A549 treated with RU486 at 1 μM for 4 hours (cell line): ENCODE results near the gene ZNF729. TPM values are rescaled to one million over a fixed set of nuclear protein-coding genes. Genes with fewer than 3 reads are reported as not detected.

Source experiments
- total RNA-seq: library from RNA; stranded (reverse); fragments of 200-300 nt; extraction: Qiagen RNA extraction; gene quantifications from 5 replicates; pipeline ENCODE4 v1.2.3, GENCODE V29; 2022; ENCODE audit warnings: low read depth

ZNF729 gene
- total RNA-seq = not detected in 5 replicates

GRCh38 chr19:22286151-22286810 is at the start of gene ZNF729:
Gene ZNF729 (plus strand): TSS chr19:22286441. CDS start chr19:22286526, 85 bp downstream.

Other genes with a start within 250 kb of the ZNF729 start
- gene ZNF257, start 234.0 kb upstream of the ZNF729 start, total RNA-seq = not detected in 5 replicates
- not detected in 5 replicates for gene ZNF676, start 89.5 kb upstream of the ZNF729 start, total RNA-seq
- not detected in 5 replicates for gene ZNF98, start 135.9 kb downstream of the ZNF729 start, total RNA-seq